ENCODE results near the gene RAPGEF3. TPM values are rescaled to one million over a fixed set of nuclear protein-coding genes. Genes with fewer than 3 reads are reported as not detected.

The RAPGEF3 gene
- total and polyA plus RNA-seq, 2 of the 8 experiments (the other 6 are each of a cell fraction or from before 2014, with no cell fraction given): 5.0 to 9.4 TPM

GRCh38 chr12:47777741-47778558 is 19.3 kb upstream of the RAPGEF3 start:
- Histone ChIP-seq H3K79me2 (ENCODE audit: control insufficient read depth in 1 of 2, insufficient read depth in 2 of 2, low read length in 2 of 2) (no peaks in the 10 kb centered on the region), H4K8ac (ENCODE audit: extremely low read depth, insufficient read depth, low read length) (no peak overlapping the region; the same call in 1 of the 2 replicates), H3K27ac (ENCODE audit: low read depth, low read length) (no peak overlapping the region), H4K5ac (ENCODE audit: insufficient read length, low read depth, low read length) (no peak overlapping the region), H2BK20ac (ENCODE audit: low read length) (no peak overlapping the region), H3K27me3 (replicated peaks in 1 of 4; ENCODE audit: control insufficient read depth in 3 of 4, extremely low read depth in 1 of 4, insufficient read depth in 3 of 4, low read length in 3 of 4) (peaks cover 0 to 18% (median 11%) of the 10 kb centered on the region in 4 experiments; a peak in 4 of 7 replicates), H3K56ac (replicated peaks; ENCODE audit: insufficient read length, low read depth, low read length) (no peak overlapping the region), H2AK5ac (ENCODE audit: low read depth, low read length) (no peak overlapping the region), H4K20me1 (replicated peaks in 1 of 2; ENCODE audit: control insufficient read depth in 1 of 2, insufficient read depth in 2 of 2, low read length in 2 of 2) (peaks cover 0 to 18% of the 10 kb centered on the region in 2 experiments), H3K23ac (ENCODE audit: insufficient read length) (no peak overlapping the region), H2AFZ (ENCODE audit: low read length) (no peak overlapping the region), H3K4ac (replicated peaks; ENCODE audit: insufficient read length, low read depth, low read length) (no peak overlapping the region), H4K91ac (replicated peaks; ENCODE audit: insufficient read length, low read length) (no peak overlapping the region), H2BK5ac (ENCODE audit: low read depth, low read length) (0 out of 2 replicates have a peak overlapping the region, but pooled peaks have one; percentile 24), H3K36me3 (ENCODE audit: control insufficient read depth in 2 of 4, insufficient read depth in 4 of 4, low read length in 3 of 4) (no peaks in the 10 kb centered on the region), H3K14ac (ENCODE audit: insufficient read length) (no peak overlapping the region), H3K4me1 (replicated peaks in 1 of 4; ENCODE audit: control insufficient read depth in 3 of 4, insufficient read depth in 4 of 4, low read length in 3 of 4) (peaks cover 0 to 23% (median 12%) of the 10 kb centered on the region in 4 experiments; a peak in 5 of 7 replicates), H2BK15ac (ENCODE audit: low read length) (no peak overlapping the region), H3K9ac (replicated peaks in 1 of 4; ENCODE audit: extremely low read depth in 1 of 4, low read depth in 3 of 4, low read length in 3 of 4) (no peak overlapping the region), H3K23me2 (ENCODE audit: low read depth, low read length) (peaks cover 4% of the 10 kb centered on the region; the same call in 1 of the 2 replicates), H2BK12ac (ENCODE audit: low read depth, low read length) (peak overlapping the region; percentile 60; the same call in 1 of the 2 replicates), H3K4me2 (ENCODE audit: insufficient read depth in 1 of 2, low read depth in 2 of 2, low read length in 2 of 2) (no peak overlapping the region; a peak in 1 of 4 replicates), H3K4me3 (ENCODE audit: extremely low read depth in 1 of 4, insufficient read depth in 2 of 4, low read depth in 3 of 4, low read length in 4 of 4) (no peak overlapping the region), H3K79me1 (ENCODE audit: low read depth, low read length) (no peaks in the 10 kb centered on the region), H3K9me3 (ENCODE audit: insufficient read depth in 2 of 2, low read depth in 1 of 2, low read length in 1 of 2) (no peaks in the 10 kb centered on the region), H3K18ac (ENCODE audit: extremely low read depth, low read length) (peak overlapping the region; percentile 83), H2BK120ac (replicated peaks; ENCODE audit: low read depth, low read length) (no peak overlapping the region)
- no peak for DNase-seq (ENCODE audit: low read depth in 1 of 2, low spot score in 2 of 2)
- 96% methylated on average over 9 of the region's 9 CpGs; no CpG with 5 or more reads in 1 of the 2 experiments for WGBS, 2 experiments (ENCODE audit: extremely low coverage in 1 of 2, insufficient coverage in 1 of 2, insufficient read length in 1 of 2, insufficient replicate concordance in 2 of 2, low coverage in 1 of 2, low lambda C conversion rate in 2 of 2, missing lambda C conversion rate in 1 of 2)
- CTCF ChIA-PET (ENCODE audit: partially characterized antibody): interaction anchor here (0.6 to 58.8 kb wide), 13 partner anchors 8 to 127 kb away, joined by 3 to 2442 read pairs (median 6); partner anchors contain the start of genes ENDOU, RAPGEF3, RPAP3 and VDR
- no peak for FAIRE-seq
- POLR2A ChIA-PET (ENCODE audit: partially characterized antibody): interaction anchor here (0.7 to 4.4 kb wide), 8 partner anchors 11 to 72 kb away, joined by 3 to 22 read pairs (median 4); partner anchors contain the start of gene RPAP3
- TF ChIP-seq SP1 (IDR thresholded peaks at IDR 0.05; ENCODE audit: low read depth, low read length): no peak
- TF ChIP-seq TCF12 (IDR thresholded peaks at IDR 0.05; ENCODE audit: low read depth, low read length): no peak
- no peak for TF ChIP-seq SP2 (IDR thresholded peaks at IDR 0.05; ENCODE audit: low read length)
- TF ChIP-seq SIRT6 (IDR thresholded peaks at IDR 0.05; ENCODE audit: low read length): no peak
- no peak for TF ChIP-seq MAFK (IDR thresholded peaks at IDR 0.05; ENCODE audit: low read depth, low read length)
- TF ChIP-seq HDAC6 (IDR thresholded peaks at IDR 0.05; ENCODE audit: low read depth, low read length): no peak
- TF ChIP-seq TBP (IDR thresholded peaks at IDR 0.05; ENCODE audit: low read depth, low read length): no peak
- no peak for TF ChIP-seq RFX5 (IDR thresholded peaks at IDR 0.05; ENCODE audit: borderline replicate concordance, low read depth, low read length)
- TF ChIP-seq CTBP2 (IDR thresholded peaks at IDR 0.05; ENCODE audit: borderline replicate concordance, insufficient read depth, insufficient read length, low read length): no peak
- TF ChIP-seq ATF2 (IDR thresholded peaks at IDR 0.05; ENCODE audit: low read length): no peak
- no peak for TF ChIP-seq NRF1 (IDR thresholded peaks at IDR 0.05; ENCODE audit: low read depth, low read length)

Measured in H1 (cell line).